GM23338 (cell line): Measurements from ENCODE around the gene WDR77. TPM values are rescaled to one million over a fixed set of nuclear protein-coding genes. Genes with fewer than 3 reads are reported as not detected.

Experiments used
- ATAC-seq: fragments of 200-7000 bp; cut with Tn5 transposase; 3 replicates; pipeline ENCODE4 v1.9.1; 2020
- DNase-seq: peaks from one replicate; pipeline ENCODE4 v3.0.0-alpha.2; 2015; ENCODE audit warnings: low spot score
- H2AFZ ChIP-seq: fragments of 200-600 bp; sonication (generic); 2 replicates; pipeline ENCODE4 v1.8.0; 2016; ENCODE audit warnings: antibody characterized with exemption, mild to moderate bottlenecking, moderate library complexity
- H3F3A ChIP-seq: fragments of 200-600 bp; sonication (generic); replicated peaks from 2 replicates; pipeline ENCODE4 v1.8.0; 2017; ENCODE audit warnings: antibody characterized with exemption, mixed run types, low read depth
- H3K27ac ChIP-seq: fragments of 200-600 bp; sonication (generic); 2 replicates; pipeline ENCODE4 v1.6.1; 2016; ENCODE audit warnings: low read depth
- H3K27me3 ChIP-seq: fragments of 200-600 bp; sonication (generic); 2 replicates; pipeline ENCODE4 v1.8.0; 2016; ENCODE audit warnings: mild to moderate bottlenecking, mixed run types, moderate library complexity; ENCODE audit not compliant: insufficient read depth
- H3K36me3 ChIP-seq: fragments of 200-600 bp; sonication (generic); 2 replicates; pipeline ENCODE4 v1.8.0; 2016; ENCODE audit warnings: mild to moderate bottlenecking; ENCODE audit not compliant: insufficient read depth
- H3K4me1 ChIP-seq: fragments of 200-600 bp; sonication (generic); 2 replicates; pipeline ENCODE4 v1.8.0; 2016; ENCODE audit warnings: mild to moderate bottlenecking, moderate library complexity; ENCODE audit not compliant: insufficient read depth
- H3K4me2 ChIP-seq: fragments of 200-600 bp; sonication (generic); 2 replicates; pipeline ENCODE4 v1.7.1; 2017; ENCODE audit warnings: mixed run types
- H3K4me3 ChIP-seq: fragments of 200-600 bp; sonication (generic); 2 replicates; pipeline ENCODE4 v1.6.1; 2016; ENCODE audit warnings: mixed run types
- H3K79me2 ChIP-seq: fragments of 200-600 bp; sonication (generic); replicated peaks from 2 replicates; pipeline ENCODE4 v1.8.0; 2017; ENCODE audit warnings: mild to moderate bottlenecking; ENCODE audit not compliant: insufficient read depth
- H3K9me2 ChIP-seq: fragments of 200-600 bp; sonication (generic); 2 replicates; pipeline ENCODE4 v1.8.0; 2017; ENCODE audit not compliant: insufficient read depth
- H4K20me1 ChIP-seq: fragments of 200-600 bp; sonication (generic); replicated peaks from 2 replicates; pipeline ENCODE4 v1.8.0; 2017; ENCODE audit warnings: mild to moderate bottlenecking; ENCODE audit not compliant: insufficient read depth
- H3K27ac Mint-ChIP-seq: 2 replicates; pipeline ENCODE4 v1.8.0; 2020; ENCODE audit warnings: inconsistent platforms, mild to moderate bottlenecking, moderate library complexity, mixed read lengths
- H3K27me3 Mint-ChIP-seq: 3 replicates; pipeline ENCODE4 v1.8.0; 2022; ENCODE audit warnings: low read depth, mild to moderate bottlenecking, moderate library complexity, mixed read lengths, inconsistent platforms; ENCODE audit not compliant: insufficient read depth, poor library complexity
- H3K36me3 Mint-ChIP-seq: 3 replicates; pipeline ENCODE4 v1.8.0; 2021; ENCODE audit warnings: low read depth, mild to moderate bottlenecking, inconsistent platforms, moderate library complexity, mixed read lengths
- H3K4me1 Mint-ChIP-seq: 3 replicates; pipeline ENCODE4 v1.8.0; 2020; ENCODE audit warnings: mild to moderate bottlenecking, inconsistent platforms, mixed read lengths
- H3K4me3 Mint-ChIP-seq: 3 replicates; pipeline ENCODE4 v1.8.0; 2021; ENCODE audit warnings: moderate library complexity, mild to moderate bottlenecking, inconsistent platforms, mixed read lengths
- H3K9me3 Mint-ChIP-seq: 3 replicates; pipeline ENCODE4 v1.8.0; 2020; ENCODE audit warnings: moderate library complexity, mild to moderate bottlenecking, inconsistent platforms, mixed read lengths
- EZH2 ChIP-seq: fragments of 200-600 bp; sonication (generic); IDR thresholded peaks from one replicate; pipeline ENCODE4 v1.8.0; 2017; ENCODE audit warnings: antibody characterized with exemption, mild to moderate bottlenecking, low read depth; ENCODE audit not compliant: unreplicated experiment
- JUNB ChIP-seq: IDR thresholded peaks from one replicate; pipeline ENCODE4 v1.6.1; 2016; ENCODE audit warnings: antibody characterized with exemption; ENCODE audit not compliant: unreplicated experiment
- REST ChIP-seq: IDR thresholded peaks from one replicate; pipeline ENCODE4 v1.6.1; 2018; ENCODE audit warnings: antibody characterized with exemption; ENCODE audit not compliant: unreplicated experiment
- ZNF114 ChIP-seq: fragments of 250-450 bp; sonication (Bioruptor Pico); IDR thresholded peaks from 2 replicates; pipeline ENCODE4 v1.5.0; 2020; ENCODE audit warnings: mild to moderate bottlenecking, moderate library complexity
- ZNF462 ChIP-seq: fragments of 250-450 bp; sonication (Bioruptor Pico); IDR thresholded peaks from 2 replicates; pipeline ENCODE4 v1.5.0; 2020; ENCODE audit warnings: mild to moderate bottlenecking, moderate library complexity
- polyA plus RNA-seq: library from polyadenylated mRNA; unstranded; fragments of >200 nt; fragmentation: Nextera tagmentation; extraction: Ambion mirVana; gene quantifications from 2 replicates; pipeline ENCODE4 v1.2.1, GENCODE V29; 2016
- total RNA-seq: library from RNA; depleted of rRNA; stranded (reverse); fragments of >200 nt; shearing (Covaris generic); gene quantifications from 2 replicates; pipeline ENCODE4 v1.2.3, GENCODE V29; 2014

Gene WDR77
- total and polyA plus RNA-seq, 2 experiments from 2014 or later: 85.9 to 111 TPM

- H3K9me3 Mint-ChIP-seq: no peaks in the 10 kb centered on the region
- H3K4me2 ChIP-seq: no peak overlapping the region
- no peaks in the 10 kb centered on the region for H3K9me2 ChIP-seq
- H3K27me3 Mint-ChIP-seq: no peaks in the 10 kb centered on the region
- no peaks in the 10 kb centered on the region for H3K36me3 Mint-ChIP-seq
- H3K27ac Mint-ChIP-seq: no peak overlapping the region
- H3K4me3 ChIP-seq: no peak overlapping the region
- no peak overlapping the region for H3K27ac ChIP-seq
- no peaks in the 10 kb centered on the region for H3K36me3 ChIP-seq
- no peaks in the 10 kb centered on the region for H3K27me3 ChIP-seq
- ATAC-seq: no peak
- H3K4me1 Mint-ChIP-seq: peaks cover 2% of the 10 kb centered on the region; the same call in 1 of the 3 replicates
- H3K4me1 ChIP-seq: no peaks in the 10 kb centered on the region
- H4K20me1 ChIP-seq: no peaks in the 10 kb centered on the region
- no peaks in the 10 kb centered on the region for H3F3A ChIP-seq
- TF ChIP-seq REST (no peak), ZNF462 (CRISPR knock-in tag) (no peak), EZH2 (no peak), ZNF114 (no peak), JUNB (no peak)
- H3K79me2 ChIP-seq: no peaks in the 10 kb centered on the region
- H3K4me3 Mint-ChIP-seq: no peak overlapping the region
- H2AFZ ChIP-seq: no peak overlapping the region
- DNase-seq: no peak
These were observed 34.1 kb upstream of the WDR77 start for GRCh38 chr1:111483166-111483565.
